HG03095 (cell line): Measurements from ENCODE around the gene NFKBIA.
A peak's percentile ranks its signal among the peaks of the same experiment; 100 is the strongest.
"Not testable (repeated sequence)": the region's sequence is repeated elsewhere in the genome, so short reads cannot be mapped to it uniquely, and the experiment has no call there.

Experiments used
- ATAC-seq: cut with Tn5 transposase; IDR thresholded peaks from one replicate; pipeline ENCODE4 v1.9.1; 2021; ENCODE audit warnings: moderate library complexity; ENCODE audit not compliant: unreplicated experiment

The NFKBIA gene

GRCh38 chr14:35409595-35409994 lies 5.0 kb upstream of the NFKBIA start:
- ATAC-seq, result no peak

DNA sequence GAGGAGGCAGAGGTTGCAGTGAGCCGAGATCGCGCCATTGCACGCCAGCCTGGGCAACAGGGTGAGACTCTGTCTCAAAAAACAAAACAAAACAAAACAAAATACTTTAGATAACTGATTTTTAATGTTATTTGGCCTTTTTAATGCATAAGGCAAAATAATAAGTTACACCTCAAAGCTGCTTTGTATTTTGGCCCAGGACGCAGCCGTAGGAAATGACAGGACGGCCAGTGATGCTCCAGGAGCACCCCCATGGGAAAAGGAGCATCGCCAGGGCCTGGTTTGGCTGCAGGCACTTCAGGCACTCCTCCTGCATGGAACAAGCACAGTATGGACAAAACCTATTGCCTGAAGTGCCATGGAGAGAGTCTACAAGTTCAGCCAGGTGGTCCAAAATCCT lies 3.5 kb upstream of the NFKBIA start:
- ATAC-seq, result no peak

GRCh38 chr14:35407306-35407630 lies 2.7 kb upstream of the NFKBIA start:
- no peak for ATAC-seq

GRCh38 chr14:35406506-35407305 lies 2.2 kb upstream of the NFKBIA start:
- ATAC-seq, result no peak

DNA sequence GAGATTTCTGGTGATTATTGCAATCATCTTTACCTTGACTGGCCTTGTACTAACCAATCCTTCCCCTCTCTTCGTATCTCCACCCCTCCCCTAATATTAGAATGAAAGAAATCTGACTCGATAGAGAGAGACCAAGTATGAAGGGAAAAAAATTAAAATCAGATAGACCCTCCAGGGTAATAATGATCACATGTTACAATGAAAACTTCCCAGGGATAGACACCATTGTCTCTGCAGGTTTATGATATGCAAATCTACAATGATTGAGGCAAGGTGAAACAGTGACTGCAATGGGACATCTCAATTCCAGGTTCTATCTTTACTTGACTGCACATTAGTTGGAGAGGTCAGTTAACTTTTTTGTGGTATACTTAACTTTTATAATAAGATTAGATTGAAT lies 1.5 kb upstream of the NFKBIA start:
- no peak for ATAC-seq

- no peak for ATAC-seq
Observed at GRCh38 chr14:35405304-35405996, 901 bp upstream of the NFKBIA start.

GRCh38 chr14:35403603-35404448 lies 723 bp downstream of the NFKBIA start:
- ATAC-seq, result peak; percentile 46

DNA sequence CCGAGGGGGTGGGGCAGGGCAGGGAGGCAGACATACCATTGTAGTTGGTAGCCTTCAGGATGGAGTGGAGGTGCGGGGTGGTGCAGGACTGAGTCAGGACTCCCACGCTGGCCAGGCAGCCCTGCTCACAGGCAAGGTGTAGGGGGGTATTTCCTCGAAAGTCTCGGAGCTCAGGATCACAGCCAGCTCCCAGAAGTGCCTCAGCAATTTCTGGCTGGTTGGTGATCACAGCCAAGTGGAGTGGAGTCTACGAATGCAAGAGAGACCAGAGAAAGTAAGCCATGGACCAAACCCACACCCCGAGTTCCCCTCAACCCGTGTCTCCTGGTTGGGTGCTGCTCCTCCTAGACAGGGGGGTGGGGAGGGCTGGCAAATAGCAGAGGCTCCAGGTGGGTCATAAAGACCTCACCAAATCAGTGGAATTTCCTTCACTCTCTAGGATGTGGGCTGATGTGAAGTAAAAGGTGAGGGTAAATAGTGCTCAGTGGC lies 1.4 kb downstream of the NFKBIA start:
- ATAC-seq, result no peak

GRCh38 chr14:35402323-35403113 lies 2.0 kb downstream of the NFKBIA start:
- ATAC-seq, result no peak

GRCh38 chr14:35401422-35402265 lies 2.9 kb downstream of the NFKBIA start:
- no peak for ATAC-seq

DNA sequence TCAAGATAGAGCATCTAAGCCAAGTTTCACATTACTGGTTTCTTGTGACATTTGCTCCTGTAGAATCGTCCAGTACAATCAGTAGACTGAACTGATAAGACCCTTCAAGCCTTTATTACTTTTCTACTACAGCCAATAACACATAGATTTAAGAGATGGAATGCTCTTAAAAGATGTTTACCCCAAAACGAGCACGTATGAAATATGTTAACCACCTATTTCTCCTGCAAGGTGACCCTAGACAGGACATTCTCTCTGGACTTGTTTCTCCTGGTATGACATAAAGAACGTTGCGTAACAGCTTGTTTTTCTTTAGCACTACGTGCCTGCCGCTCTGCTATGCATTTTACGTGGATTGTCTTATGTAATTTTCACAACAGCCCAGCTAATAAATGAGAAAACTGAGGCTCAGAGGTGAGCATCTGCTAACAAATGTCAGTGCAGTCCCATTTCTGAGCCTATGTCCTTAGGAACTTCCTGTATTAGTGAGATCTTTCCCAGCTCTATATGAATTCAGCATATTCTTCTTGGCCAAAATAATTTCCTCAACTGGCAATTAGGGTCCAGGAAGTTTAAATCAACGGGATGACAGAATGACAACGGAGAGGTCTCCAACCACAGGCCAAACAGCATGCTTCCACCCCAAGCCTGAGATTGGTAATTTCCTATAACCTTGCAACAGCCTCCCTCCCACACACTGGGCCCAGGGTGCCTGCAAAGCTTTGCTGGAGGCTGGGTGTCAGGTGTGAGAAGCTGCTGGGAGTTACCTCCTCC lies 3.7 kb downstream of the NFKBIA start:
- ATAC-seq, result no peak

- no peak for ATAC-seq
Observed at GRCh38 chr14:35399083-35399937, 5.2 kb downstream of the NFKBIA start.

GRCh38 chr14:35398071-35398584 lies 6.4 kb downstream of the NFKBIA start:
- no peak for ATAC-seq

DNA sequence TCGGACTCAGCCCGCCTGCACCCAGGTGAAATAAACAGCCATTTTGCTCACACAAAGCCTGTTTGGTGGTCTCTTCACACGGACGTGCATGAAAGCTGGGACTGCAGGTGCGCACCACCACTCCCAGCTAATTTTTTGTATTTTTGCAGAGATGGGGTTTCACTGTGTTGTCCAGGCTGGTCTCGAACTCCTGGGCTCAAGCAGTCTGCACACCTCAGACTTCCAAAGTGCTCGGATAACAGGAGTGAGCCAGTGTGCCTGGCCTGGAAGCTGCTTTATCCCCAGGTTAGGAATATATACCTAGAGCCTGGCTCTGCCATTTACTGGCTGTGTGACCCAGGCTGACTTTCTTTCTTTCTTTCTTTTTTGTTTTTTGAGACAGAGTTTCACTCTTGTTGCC lies 7.9 kb downstream of the NFKBIA start:
- ATAC-seq, result not testable (repeated sequence)

DNA sequence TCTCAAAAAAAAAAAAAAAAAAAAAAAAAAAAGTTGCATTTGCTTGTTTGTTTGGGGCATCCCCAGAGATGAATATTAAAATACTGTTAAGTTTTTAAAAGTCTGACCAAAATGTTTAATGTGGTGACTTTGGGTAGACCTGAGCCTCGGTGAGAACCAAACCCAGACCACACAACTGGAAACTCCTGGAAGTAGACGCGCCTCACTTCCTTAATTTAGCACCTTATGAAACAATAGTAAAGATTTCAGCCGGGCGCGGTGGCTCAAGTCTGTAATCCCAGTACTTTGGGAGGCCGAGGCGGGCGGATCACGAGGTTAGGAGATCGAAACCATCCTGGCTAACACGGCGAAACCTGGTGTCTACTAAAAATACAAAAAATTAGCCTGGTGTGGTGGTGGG lies 9.3 kb downstream of the NFKBIA start:
- no peak for ATAC-seq

DNA sequence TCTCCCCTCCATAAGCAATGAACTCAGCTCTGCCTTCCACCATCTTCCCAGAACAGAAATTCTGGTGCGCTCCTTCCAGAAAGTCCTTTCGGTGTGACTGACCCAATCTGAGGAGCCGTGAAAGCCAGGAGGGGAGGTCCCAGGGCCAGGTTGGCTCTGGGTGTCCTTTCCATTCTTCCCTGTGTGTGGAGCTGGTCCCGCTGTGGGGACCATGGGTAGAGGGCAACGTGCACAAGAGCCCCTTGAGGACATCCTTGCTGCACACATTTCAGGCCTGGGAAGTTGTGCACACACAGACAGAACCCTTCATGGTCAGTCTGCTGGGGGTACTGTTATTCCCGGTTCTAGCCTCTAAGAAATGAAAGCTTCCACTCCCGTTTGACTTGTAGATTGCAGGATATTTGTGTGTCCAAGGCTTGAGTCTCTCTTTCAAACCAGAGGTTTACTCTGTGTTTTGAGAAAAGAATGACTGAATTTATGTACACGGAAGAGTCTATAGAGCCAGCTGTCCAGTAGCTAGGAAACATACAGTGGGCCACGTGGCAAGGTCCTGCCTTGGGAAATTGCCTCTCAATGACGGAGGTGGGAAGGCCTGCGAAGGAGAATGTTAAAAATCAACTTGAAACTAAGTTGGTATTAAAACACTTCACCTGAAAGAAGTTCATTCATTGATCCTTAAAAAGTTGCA lies 10.1 kb downstream of the NFKBIA start:
- no peak for ATAC-seq

DNA sequence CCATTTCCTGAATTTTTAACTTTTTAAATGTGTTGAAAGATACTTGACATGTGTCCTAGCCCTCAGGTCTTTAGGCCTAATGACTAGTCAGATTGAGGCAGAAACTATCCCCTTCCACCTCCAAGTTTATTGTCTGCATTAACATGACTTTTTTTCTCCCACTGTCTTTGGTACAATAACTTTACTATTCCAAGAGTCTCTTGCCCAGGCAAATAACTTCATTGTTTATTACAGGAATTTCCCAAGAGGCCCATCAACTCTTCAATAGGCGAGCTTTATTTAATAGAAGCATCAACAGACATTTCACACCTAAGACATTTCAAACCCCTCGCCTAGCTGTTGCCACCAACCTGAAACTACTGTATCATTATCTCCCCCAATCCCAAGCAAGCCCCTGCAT lies 10.7 kb downstream of the NFKBIA start:
- no peak for ATAC-seq
